VCaP (cell line): ENCODE measurements around the gene ADCY6.

ENCODE experiments used
- H3K27ac ChIP-seq: fragments of 450-650 bp; 2 replicates; pipeline ENCODE4 v1.5.1; 2017
- CTCF ChIP-seq: fragments of 450-650 bp; conservative IDR thresholded peaks from 2 replicates; pipeline ENCODE4 v1.5.1; 2017; ENCODE audit warnings: mild to moderate bottlenecking, moderate library complexity

Gene ADCY6

GRCh38 chr12:48814262-48815125, 25.6 kb upstream of the ADCY6 start:
- H3K27ac ChIP-seq, result peak overlapping the region; percentile 93

DNA sequence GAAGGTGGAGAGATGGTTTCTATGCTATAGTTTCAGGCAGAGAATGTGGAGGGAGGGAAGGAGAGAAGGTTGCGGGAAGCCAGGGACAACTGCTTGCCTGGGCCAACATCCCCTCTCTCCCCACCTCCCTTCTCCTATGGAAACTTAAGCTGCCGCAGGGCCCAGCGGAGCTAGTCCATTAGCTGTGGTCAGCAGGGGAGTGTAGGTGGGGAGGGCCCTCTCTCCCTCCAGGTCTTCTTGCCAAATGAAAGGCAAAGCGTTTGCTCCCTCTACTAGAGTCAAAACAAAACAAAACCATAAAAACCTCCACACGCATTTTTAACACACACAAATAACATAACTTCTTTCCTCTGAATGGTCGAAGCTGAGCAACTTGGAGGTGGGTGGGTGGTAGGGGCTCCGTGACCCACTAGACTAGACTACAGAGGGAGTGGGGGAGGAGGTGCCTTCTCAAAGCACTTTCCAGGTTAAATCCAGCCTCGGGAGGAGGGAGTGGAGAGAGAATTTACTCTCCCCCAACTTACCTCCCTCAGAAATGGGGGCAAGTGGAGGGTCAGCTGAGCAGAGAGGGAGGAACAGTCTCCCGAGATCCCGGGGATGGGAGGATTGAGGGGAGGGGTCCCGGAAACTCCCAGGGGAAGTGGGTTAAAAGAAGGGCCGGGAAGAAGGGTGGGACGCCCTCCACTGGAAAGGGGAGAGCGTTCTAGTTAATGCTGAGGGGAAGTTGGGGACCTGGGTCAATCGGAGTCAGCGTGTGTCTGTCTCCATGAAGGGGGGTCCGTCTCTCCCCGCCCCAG, 24.8 kb upstream of the ADCY6 start:
- TF ChIP-seq CTCF, result no peak
- no peak overlapping the region for H3K27ac ChIP-seq

More at GRCh38 chr12:48814262-48815125, 25.6 kb upstream of the ADCY6 start:
- peak; percentile 100 for TF ChIP-seq CTCF

DNA sequence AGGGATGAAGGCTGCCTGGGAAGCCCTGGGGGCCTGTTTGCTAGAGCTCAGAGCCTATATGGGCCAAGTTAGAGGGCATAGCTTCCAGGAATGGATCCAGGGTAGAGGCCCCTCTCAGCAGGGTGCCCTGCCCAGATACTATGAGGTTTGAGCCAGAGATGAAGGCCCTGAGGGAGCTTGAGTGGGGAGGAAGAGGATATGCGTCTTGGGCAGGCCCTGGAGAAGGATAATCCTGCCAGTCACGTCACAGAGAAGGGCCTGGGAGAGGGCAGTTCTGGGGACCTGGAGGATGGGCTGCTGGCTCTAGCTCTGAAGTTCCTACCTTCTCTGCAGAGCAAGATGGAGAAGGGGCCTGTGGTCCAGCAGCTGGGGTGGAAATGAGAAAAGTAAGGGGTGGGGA, 23.5 kb upstream of the ADCY6 start:
- no peak for TF ChIP-seq CTCF
- H3K27ac ChIP-seq, result no peak overlapping the region

- TF ChIP-seq CTCF, result no peak
- H3K27ac ChIP-seq, result no peak overlapping the region
Observed at GRCh38 chr12:48811437-48812090, 22.7 kb upstream of the ADCY6 start.

DNA sequence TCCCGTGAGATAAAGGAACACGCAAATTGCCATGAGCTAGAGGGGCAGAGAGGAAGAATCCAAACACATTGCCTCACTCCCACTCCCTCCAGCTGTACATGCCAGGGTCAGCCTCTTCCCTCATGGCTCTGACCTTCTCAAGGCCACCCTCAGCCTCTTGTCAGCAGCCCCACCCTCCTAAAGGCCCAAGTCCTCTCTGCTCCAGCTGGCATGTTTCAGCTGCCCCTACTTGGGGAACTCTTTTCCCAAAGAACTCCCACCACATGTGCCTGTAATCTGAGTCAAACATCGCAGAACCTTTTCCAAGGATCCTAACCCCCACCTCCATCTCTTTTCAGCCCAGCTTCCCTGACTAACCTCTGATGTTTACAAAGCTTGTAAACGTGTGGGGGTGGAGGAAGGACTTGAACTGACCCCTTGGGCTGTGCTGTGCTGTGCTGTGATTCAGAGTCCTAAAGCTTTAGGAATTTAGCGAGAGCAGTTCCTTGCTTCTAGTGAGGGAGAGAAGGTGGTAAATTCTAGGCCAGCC, 22.1 kb upstream of the ADCY6 start:
- no peak overlapping the region for H3K27ac ChIP-seq
- TF ChIP-seq CTCF, result no peak

GRCh38 chr12:48807981-48808380, 19.1 kb upstream of the ADCY6 start:
- TF ChIP-seq CTCF, result no peak
- no peak overlapping the region for H3K27ac ChIP-seq

- H3K27ac ChIP-seq, result no peak overlapping the region
- no peak for TF ChIP-seq CTCF
Observed at GRCh38 chr12:48803675-48804074, 14.8 kb upstream of the ADCY6 start.
